Neural crest cell (in vitro differentiated cells): Measurements from ENCODE around the gene CLEC4E. TPM values are rescaled to one million over a fixed set of nuclear protein-coding genes. Genes with fewer than 3 reads are reported as not detected.
A peak's percentile ranks its signal among the peaks of the same experiment; 100 is the strongest.
"Not testable (repeated sequence)": the region's sequence is repeated elsewhere in the genome, so short reads cannot be mapped to it uniquely, and the experiment has no call there.

Source experiments
- DNase-seq: peaks from one replicate; pipeline ENCODE4 v3.0.0; 2021; ENCODE audit warnings: low read depth, mixed read lengths, low spot score
- H3K27ac Mint-ChIP-seq: one replicate; pipeline ENCODE4 v1.8.0; 2021; ENCODE audit warnings: mild to moderate bottlenecking, mixed read lengths; ENCODE audit not compliant: unreplicated experiment
- H3K27me3 Mint-ChIP-seq: 2 replicates; pipeline ENCODE4 v1.8.0; 2021; ENCODE audit warnings: low read depth, mild to moderate bottlenecking, mixed read lengths
- H3K36me3 Mint-ChIP-seq: 2 replicates; pipeline ENCODE4 v1.8.0; 2021; ENCODE audit warnings: low read depth, mild to moderate bottlenecking, mixed read lengths
- H3K4me1 Mint-ChIP-seq: 2 replicates; pipeline ENCODE4 v1.8.0; 2021; ENCODE audit warnings: mixed read lengths
- H3K4me3 Mint-ChIP-seq: one replicate; pipeline ENCODE4 v1.8.0; 2021; ENCODE audit warnings: mild to moderate bottlenecking, mixed read lengths
- H3K9me3 Mint-ChIP-seq: 2 replicates; pipeline ENCODE4 v1.8.0; 2021; ENCODE audit warnings: mixed read lengths
- CTCF ChIP-seq: fragments of 200-600 bp; sonication (generic); conservative IDR thresholded peaks from 2 replicates; pipeline ENCODE4 v1.5.0; 2021; ENCODE audit warnings: antibody characterized with exemption, mild to moderate bottlenecking
- long read RNA-seq: library from polyadenylated mRNA; unstranded; transcript quantifications from one replicate; pipeline ENCODE4 v2.0.0, GENCODE V29; 2020
- total RNA-seq: library from RNA; stranded (reverse); gene quantifications from 2 replicates; pipeline ENCODE4 v1.2.1, GENCODE V29; 2021

The CLEC4E gene
- total RNA-seq = not detected in 2 replicates
- long read RNA-seq = 0 reads

GRCh38 chr12:8540831-8541230, at the start of gene CLEC4E:
TSS of gene CLEC4E (minus strand) at chr12:8540905. CDS start at chr12:8540797, 108 bp downstream.
- H3K4me1 Mint-ChIP-seq, H3K36me3 Mint-ChIP-seq, H3K9me3 Mint-ChIP-seq, H3K27ac Mint-ChIP-seq, H3K4me3 Mint-ChIP-seq, DNase-seq: not testable (repeated sequence)
- H3K27me3 Mint-ChIP-seq = peaks cover 20% of the 10 kb centered on the region

- Mint-ChIP-seq H3K9me3 (no peaks in the 10 kb centered on the region), H3K4me1 (no peaks in the 10 kb centered on the region), H3K27ac (no peak overlapping the region), H3K27me3 (no peaks in the 10 kb centered on the region), H3K4me3 (no peak overlapping the region), H3K36me3 (no peaks in the 10 kb centered on the region)
- no peak for TF ChIP-seq CTCF
- no peak for DNase-seq
Measured at GRCh38 chr12:8589679-8590078, 49.0 kb upstream of the CLEC4E start.

GRCh38 chr12:8584478-8584877, 43.8 kb upstream of the CLEC4E start:
- H3K36me3 Mint-ChIP-seq, H3K9me3 Mint-ChIP-seq, H3K4me1 Mint-ChIP-seq, H3K27ac Mint-ChIP-seq, DNase-seq, H3K27me3 Mint-ChIP-seq, H3K4me3 Mint-ChIP-seq: not testable (repeated sequence)

GRCh38 chr12:8584004-8584403, 43.3 kb upstream of the CLEC4E start:
- no peak for TF ChIP-seq CTCF
- no peak for DNase-seq
- Mint-ChIP-seq H3K27ac (no peak overlapping the region), H3K4me1 (peaks cover 3% of the 10 kb centered on the region), H3K27me3 (no peaks in the 10 kb centered on the region), H3K9me3 (no peaks in the 10 kb centered on the region), H3K36me3 (no peaks in the 10 kb centered on the region), H3K4me3 (no peak overlapping the region)

GRCh38 chr12:8581098-8581784, 40.5 kb upstream of the CLEC4E start:
- H3K4me3 Mint-ChIP-seq = no peak overlapping the region
- no peak for DNase-seq
- H3K27me3 Mint-ChIP-seq = no peaks in the 10 kb centered on the region
- no peaks in the 10 kb centered on the region for H3K36me3 Mint-ChIP-seq
- no peak for TF ChIP-seq CTCF
- no peaks in the 10 kb centered on the region for H3K9me3 Mint-ChIP-seq
- H3K4me1 Mint-ChIP-seq = peaks cover 3% of the 10 kb centered on the region
- no peak overlapping the region for H3K27ac Mint-ChIP-seq

GRCh38 chr12:8577879-8578278, 37.2 kb upstream of the CLEC4E start:
- Mint-ChIP-seq H3K9me3 (no peaks in the 10 kb centered on the region), H3K4me1 (peaks cover 3% of the 10 kb centered on the region), H3K4me3 (no peak overlapping the region), H3K36me3 (no peaks in the 10 kb centered on the region), H3K27me3 (no peaks in the 10 kb centered on the region), H3K27ac (no peak overlapping the region)
- TF ChIP-seq CTCF = peak; percentile 23
- DNase-seq = no peak
